A549 (cell line): ENCODE measurements around the gene GJB1.

Source experiments
- JUN ChIP-seq, 2 experiments: fragments of >200 bp; sonication (Bioruptor Twin); formaldehyde crosslinking; IDR thresholded peaks; 2 replicates in 1 of 2; 3 replicates in 1 of 2; pipeline ENCODE4 v1.6.1; 2016 to 2017
- POLR2A ChIP-seq: IDR thresholded peaks from 2 replicates; pipeline ENCODE4 v1.6.1; 2012; ENCODE audit warnings: mild to moderate bottlenecking, low read length
- SMC3 ChIP-seq: fragments of >200 bp; sonication (Bioruptor Twin); formaldehyde crosslinking; IDR thresholded peaks from 3 replicates; pipeline ENCODE4 v1.6.1; 2018; ENCODE audit warnings: inconsistent platforms
- ZSCAN20 ChIP-seq: fragments of 250-450 bp; sonication (Bioruptor Pico); IDR thresholded peaks from 2 replicates; pipeline ENCODE4 v1.8.0; 2022; ENCODE audit warnings: mild to moderate bottlenecking, moderate library complexity
- TF ChIP-seq, protein P1 (sequence below): fragments of >200 bp; sonication (Bioruptor Twin); formaldehyde crosslinking; IDR thresholded peaks from 3 replicates; pipeline ENCODE4 v1.5.1; 2016
- TF ChIP-seq, protein P2 (sequence below): fragments of 150-350 bp; IDR thresholded peaks from 2 replicates; pipeline ENCODE4 v1.6.1; 2014; ENCODE audit warnings: low read depth, mild to moderate bottlenecking, low read length

DNA sequence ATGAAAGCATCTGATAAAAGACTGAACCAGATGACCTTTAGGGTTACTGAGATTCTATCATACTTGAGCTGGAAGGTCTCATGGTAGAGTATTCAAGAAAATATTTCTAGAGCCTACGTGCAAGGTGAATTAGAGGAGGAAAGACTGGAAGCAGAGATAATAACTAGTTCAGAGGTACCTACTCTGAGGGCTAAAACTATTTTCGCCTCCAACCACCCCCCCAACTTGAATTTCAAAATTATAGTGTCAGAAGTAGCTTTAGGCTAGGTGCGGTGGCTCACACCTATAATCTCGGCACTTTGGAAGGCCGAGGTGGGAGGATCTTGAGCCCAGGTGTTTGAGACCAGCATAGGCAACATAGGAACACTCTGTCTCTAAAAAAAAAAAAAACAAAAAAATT lies 47.5 kb upstream of the GJB1 start:
- TF ChIP-seq POLR2A, result no peak
- TF ChIP-seq, protein P1, sequence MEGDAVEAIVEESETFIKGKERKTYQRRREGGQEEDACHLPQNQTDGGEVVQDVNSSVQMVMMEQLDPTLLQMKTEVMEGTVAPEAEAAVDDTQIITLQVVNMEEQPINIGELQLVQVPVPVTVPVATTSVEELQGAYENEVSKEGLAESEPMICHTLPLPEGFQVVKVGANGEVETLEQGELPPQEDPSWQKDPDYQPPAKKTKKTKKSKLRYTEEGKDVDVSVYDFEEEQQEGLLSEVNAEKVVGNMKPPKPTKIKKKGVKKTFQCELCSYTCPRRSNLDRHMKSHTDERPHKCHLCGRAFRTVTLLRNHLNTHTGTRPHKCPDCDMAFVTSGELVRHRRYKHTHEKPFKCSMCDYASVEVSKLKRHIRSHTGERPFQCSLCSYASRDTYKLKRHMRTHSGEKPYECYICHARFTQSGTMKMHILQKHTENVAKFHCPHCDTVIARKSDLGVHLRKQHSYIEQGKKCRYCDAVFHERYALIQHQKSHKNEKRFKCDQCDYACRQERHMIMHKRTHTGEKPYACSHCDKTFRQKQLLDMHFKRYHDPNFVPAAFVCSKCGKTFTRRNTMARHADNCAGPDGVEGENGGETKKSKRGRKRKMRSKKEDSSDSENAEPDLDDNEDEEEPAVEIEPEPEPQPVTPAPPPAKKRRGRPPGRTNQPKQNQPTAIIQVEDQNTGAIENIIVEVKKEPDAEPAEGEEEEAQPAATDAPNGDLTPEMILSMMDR, result no peak
- TF ChIP-seq, protein P2, sequence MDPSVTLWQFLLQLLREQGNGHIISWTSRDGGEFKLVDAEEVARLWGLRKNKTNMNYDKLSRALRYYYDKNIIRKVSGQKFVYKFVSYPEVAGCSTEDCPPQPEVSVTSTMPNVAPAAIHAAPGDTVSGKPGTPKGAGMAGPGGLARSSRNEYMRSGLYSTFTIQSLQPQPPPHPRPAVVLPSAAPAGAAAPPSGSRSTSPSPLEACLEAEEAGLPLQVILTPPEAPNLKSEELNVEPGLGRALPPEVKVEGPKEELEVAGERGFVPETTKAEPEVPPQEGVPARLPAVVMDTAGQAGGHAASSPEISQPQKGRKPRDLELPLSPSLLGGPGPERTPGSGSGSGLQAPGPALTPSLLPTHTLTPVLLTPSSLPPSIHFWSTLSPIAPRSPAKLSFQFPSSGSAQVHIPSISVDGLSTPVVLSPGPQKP, result no peak
- TF ChIP-seq SMC3, result no peak
- no peak for TF ChIP-seq JUN (IDR thresholded peaks at IDR 0.05)
- TF ChIP-seq ZSCAN20 (CRISPR knock-in tag), result no peak
